ENCODE data around the gene FAT2.
"Not testable (repeated sequence)": the region's sequence is repeated elsewhere in the genome, so short reads cannot be mapped to it uniquely, and the experiment has no call there.

FAT2 gene

GRCh38 chr5:151580239-151580638 is 10.9 kb downstream of the FAT2 start:
- FAIRE-seq = no peak

- FAIRE-seq = not testable (repeated sequence)
These were observed 12.0 kb downstream of the FAT2 start for GRCh38 chr5:151579146-151579545.

DNA sequence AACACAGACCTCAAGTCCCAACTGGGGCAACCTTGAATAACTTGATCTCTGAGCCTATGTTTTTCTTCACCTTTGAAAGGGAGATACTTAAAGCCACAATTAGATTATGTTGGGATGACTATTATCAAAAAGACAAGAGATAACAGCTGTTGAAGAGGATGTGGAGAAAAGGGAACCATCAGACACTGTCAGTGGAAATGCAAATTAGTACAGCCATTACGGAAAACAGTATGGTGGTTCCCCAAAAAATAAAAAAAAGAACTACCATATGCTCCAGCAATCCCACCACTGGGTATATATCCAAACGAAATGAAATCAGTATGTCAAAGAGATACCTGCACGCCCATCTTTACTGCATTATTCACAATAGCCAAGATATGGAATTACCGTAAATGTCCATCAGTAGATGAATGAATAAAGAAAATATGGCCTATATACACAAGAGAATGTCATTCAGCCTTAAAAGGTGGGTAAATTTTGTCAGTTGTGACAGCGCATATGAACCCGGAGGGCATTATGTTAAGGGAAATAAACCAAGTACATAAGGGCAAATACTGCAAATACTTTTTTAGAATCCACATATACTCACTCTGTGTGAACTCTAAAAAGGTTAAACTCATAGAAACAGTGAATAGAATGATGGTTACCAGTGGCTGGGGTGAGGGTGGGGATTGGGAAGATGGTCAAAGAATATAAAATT is 12.7 kb downstream of the FAT2 start:
- FAIRE-seq = no peak

- no peak for FAIRE-seq
These were observed 13.6 kb downstream of the FAT2 start for GRCh38 chr5:151577566-151577965.

DNA sequence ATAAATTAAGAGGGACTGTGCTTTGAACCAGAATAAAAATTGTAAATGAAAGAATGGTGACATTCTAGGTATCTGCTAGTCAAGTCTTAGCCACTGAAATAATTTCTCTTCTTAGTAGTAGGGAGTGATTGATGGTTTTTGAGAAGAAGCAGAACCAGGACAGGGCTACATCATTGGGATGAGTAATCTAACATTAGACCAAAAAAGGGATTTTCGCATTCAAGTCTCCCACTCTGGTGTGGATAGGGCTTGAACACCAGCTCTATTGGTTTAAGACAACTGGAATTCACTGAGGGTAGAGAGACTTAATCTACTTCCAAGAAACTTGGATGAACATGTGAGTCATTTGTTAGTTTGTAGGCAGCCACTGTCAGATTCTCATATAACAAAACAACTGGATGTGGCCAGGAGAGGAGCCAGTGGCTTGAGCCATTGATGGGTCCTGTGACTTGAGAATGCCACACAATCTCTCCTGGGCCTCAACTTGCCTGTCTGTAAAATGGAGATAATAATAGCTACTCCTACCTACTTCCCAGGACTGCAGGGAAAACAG is 16.6 kb downstream of the FAT2 start:
- no peak for FAIRE-seq

DNA sequence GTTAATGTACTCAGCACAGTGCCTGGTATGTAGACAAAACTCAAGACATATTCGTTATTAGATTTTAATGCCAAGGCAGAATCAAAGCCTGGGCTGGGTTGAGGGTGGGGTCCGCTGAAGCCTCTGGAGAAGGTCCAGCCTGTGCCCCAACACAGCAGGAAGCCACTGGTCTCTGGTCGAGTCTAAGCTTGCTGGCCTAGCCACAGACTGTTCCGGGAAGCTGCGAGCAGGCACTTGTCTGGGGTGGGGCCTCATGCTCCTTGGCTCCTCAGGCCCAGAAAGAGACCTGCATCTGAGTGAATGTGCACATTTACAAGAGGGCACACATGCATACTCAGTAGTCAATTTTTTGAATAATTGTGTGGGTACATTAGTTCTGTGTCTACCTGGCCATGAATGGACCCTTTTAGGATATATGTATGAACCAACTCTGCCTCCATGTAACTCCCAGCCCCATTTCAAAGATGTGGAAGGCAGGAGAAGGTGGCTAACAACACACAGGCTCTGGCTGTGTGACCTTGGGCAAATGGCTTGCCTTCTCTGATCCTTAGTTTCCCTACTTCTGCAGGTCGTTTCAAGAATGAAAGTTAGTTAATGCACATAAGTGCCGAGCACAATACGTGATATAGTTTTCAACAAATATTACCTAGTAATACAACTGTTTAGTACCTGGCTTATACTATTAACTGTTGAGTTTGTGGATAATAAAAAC is 18.3 kb downstream of the FAT2 start:
- no peak for FAIRE-seq

DNA sequence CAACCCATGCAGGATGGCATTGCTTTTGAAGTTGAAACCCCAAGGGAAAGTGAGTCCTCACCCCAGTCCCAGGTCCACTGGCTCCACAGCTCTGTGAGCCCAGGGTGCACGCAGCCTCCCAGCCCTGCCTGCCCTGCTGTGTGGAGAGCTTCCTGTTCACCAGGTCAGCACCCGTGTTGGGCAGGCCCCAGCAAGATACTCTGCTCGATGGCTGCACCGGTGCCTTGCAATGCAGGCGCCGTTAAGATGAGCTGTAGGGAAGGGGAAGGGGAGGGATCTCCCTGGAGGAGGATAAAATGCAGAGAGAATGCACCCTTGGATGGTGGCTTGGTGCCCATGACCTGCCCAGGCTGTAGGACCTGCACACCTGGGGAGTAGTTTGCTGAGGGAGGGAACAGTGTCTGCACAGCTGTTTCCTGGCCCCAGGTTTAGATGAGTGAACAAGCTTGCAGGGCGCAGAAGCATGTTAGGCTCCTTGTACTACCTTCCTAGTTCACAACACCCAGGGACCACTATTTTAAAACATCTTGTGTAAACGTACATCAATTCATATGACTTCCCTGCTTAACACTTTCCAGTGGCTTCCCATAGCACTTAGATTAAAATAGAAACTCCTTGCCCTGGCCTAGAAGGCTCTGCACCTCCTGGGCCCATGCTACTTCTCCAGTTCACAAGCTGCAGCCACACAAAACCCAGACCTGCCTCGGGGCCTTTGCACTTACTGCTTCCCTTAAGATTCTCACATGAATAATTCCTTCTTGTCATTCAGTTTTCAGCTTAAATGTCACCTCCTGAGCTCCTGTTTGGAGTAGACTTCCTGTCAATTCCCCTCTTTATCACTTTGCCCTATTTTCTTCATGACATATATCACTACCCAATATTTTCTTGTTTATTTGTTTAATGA is 19.6 kb downstream of the FAT2 start:
- no peak for FAIRE-seq

DNA sequence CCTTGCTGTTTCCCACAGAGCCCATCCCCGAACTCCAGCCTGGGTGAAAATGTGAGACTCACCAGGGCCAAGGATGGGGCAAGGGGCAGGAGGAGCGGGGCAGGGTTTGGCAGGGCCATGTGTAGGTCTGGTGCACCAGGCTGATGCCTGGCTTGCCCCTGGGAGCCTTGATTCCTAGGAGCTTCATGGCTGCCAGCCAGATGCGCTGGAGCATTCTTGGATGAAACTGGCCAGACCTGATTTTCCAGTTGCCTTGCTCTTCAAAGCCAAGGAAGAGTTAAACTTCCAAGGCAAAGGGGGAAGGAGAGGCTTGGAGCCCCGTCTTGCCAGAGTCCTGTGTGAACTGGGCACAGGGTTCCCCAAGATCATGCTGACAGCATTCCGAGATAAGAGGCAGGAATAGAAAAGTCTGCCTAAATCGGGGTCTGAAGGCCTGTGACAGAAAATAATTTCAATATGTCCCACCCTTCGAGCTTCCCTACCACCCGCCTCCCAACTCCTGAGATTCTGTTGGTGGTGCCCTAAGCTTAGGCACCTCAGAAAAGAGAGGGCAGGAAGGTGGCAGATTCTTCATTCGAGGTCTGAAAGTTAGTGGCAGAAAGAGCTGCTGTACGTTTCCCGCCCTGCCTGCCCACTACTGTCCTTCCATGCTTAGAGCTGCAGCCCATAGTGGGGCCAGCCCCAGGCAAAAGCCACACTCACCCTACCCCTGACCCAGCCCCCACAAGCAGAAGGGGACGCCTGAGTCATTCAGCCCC is 20.4 kb downstream of the FAT2 start:
- no peak for FAIRE-seq

DNA sequence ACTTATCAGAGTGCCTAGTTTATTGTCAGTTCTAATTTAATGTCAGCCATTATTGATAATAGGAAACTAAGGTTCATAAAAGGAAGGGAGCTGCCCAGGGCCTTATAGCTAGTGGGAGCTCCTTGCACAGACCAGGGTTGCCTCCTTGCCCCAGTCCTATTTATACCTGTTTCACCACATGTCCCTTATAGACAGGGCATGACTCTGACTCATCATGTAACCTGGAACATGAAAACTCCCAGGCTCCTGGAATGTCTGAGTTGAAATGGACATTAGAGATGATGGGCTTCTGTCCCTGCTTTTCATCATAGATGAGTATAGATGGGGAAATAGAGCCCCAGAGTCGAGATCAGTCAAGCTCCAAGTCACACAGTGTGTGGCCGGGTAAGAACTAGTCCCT is 21.1 kb downstream of the FAT2 start:
- no peak for FAIRE-seq

- no peak for FAIRE-seq
These were observed 21.7 kb downstream of the FAT2 start for GRCh38 chr5:151569132-151570046.

DNA sequence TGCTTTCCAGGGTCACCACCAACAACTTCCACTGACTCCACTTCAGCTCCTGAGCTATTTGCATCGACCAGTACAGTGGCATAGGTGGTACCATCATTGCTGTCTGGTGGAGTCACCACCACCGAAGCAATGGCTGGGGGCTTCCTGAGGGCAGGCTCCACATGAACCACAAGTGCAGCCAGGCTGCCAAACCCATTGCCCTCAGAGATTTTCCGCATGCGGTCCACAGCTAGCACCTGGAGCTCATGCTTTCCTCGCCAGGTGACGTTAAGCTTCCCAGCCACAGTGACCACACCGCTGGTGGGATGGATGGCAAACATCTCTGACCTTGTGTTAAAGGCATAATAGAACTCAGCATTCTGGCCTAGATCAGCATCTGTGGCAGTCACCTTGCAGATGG is 23.1 kb downstream of the FAT2 start:
- no peak for FAIRE-seq

DNA sequence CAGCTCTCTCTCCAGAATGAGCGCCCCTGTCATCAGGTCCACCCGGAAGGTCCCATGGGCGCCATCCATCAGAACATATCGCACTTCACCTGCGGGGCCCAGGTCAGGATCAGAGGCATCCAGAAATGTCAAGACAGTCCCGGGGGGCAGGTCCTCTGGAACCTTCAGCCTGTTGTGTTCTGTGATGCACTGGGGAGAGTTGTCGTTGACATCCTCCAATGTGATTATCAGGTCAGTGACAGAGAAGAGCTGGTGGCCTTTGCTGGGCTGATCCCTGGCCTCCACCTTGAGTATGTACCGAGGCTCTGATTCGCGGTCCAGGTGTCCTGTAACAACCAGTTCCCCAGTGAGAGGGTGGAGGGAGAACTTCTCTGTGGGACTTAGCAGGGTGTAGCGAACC is 25.2 kb downstream of the FAT2 start:
- FAIRE-seq = no peak

GRCh38 chr5:151562019-151562707 is 29.0 kb downstream of the FAT2 start:
- FAIRE-seq = no peak

- FAIRE-seq = no peak
These were observed 33.2 kb downstream of the FAT2 start for GRCh38 chr5:151557951-151558350.

- FAIRE-seq = no peak
These were observed 33.7 kb downstream of the FAT2 start for GRCh38 chr5:151557466-151557865.

GRCh38 chr5:151556806-151557205 is 34.3 kb downstream of the FAT2 start:
- no peak for FAIRE-seq

- FAIRE-seq = no peak
These were observed 35.2 kb downstream of the FAT2 start for GRCh38 chr5:151555760-151556576.

DNA sequence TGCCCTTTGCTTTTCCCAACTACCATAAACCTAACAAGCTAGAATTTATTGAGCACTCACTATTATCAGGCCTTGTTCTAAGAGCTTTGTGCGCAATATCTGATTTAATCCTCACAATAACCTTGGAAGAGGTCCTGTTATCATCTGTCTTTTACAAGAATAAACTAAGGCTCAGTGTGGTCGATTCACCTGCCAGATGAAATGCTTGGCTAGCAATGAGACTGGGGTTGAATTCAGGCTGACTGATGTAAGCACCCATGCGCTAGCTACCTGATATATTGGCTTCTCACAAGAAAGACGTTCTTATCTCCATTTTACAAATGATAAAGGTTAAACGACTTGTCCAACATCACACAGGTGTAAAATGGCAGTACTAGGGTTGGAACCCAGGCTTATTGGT is 37.4 kb downstream of the FAT2 start:
- FAIRE-seq = no peak

DNA sequence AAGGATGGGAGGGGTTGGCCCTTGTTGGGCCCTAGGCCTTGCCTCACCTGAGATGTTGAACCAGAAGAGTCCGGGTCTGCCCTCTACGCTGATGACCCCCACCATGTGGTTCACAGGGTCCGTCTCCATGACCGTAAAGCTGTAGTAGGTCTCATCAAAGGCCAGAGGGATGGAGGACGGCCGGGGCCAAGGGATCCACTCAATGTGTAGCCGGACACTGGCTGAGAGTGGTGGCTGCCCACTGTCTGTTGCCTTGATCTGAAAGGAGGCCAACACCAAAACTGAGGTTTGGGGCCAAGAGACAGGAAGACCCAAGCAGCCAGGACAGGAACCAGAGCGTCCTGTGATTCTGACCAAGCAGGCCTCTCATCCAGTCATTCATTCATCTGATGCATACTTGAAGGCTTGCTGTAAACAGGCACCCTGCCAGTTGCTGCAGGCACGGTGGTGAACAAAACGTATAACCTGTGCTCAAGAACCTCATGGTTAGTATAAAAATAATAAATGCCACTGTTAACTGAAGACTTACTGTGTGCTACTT is 37.9 kb downstream of the FAT2 start:
- FAIRE-seq = no peak

DNA sequence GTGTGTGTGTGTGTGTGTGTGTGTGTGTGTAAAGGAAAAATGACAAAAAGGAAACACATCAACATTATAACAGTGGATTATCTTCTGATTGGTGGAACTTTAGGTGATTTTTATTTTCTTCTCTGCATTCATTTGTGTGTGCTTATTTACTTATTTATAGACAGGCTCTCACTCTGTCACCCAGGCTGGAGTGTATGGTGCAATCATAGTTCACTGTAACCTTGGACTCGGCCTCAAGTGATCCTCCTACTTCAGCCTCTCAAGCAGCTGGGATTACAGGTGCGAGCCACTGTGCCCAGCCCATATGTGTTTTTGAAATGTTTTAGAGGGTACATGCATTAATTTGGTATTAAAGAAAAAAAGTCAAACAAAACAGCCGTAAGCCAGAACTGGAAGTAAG is 39.1 kb downstream of the FAT2 start:
- no peak for FAIRE-seq
